ENCODE measurements around the gene ZMIZ1.
"Not testable (repeated sequence)": the region's sequence is repeated elsewhere in the genome, so short reads cannot be mapped to it uniquely, and the experiment has no call there.

ZMIZ1 gene

GRCh38 chr10:79332610-79333315, 264.0 kb downstream of the ZMIZ1 start:
- not testable (repeated sequence) for DNase-seq

GRCh38 chr10:79333513-79333912, 264.7 kb downstream of the ZMIZ1 start:
- DNase-seq = no peak

GRCh38 chr10:79334573-79334972, 265.8 kb downstream of the ZMIZ1 start:
- DNase-seq = no peak

DNA sequence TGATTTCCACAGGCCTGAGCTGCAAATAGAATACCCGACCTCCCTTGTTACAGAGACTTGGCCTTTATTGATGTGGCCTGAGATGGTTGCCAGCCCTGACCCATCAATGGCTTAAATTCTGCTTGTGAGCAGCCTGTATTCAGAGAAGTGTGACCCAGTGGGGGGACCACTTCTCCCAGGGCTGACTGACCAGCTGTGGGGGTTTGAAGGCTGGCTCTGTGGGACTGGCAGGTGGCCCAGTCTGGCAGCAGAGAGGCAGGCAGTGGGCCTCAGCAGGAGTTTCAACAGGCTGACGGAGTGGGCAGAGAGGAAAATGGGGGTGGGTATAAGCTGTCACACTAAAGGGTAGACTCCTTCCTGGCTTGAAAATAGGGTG, 266.3 kb downstream of the ZMIZ1 start:
- DNase-seq = no peak

DNA sequence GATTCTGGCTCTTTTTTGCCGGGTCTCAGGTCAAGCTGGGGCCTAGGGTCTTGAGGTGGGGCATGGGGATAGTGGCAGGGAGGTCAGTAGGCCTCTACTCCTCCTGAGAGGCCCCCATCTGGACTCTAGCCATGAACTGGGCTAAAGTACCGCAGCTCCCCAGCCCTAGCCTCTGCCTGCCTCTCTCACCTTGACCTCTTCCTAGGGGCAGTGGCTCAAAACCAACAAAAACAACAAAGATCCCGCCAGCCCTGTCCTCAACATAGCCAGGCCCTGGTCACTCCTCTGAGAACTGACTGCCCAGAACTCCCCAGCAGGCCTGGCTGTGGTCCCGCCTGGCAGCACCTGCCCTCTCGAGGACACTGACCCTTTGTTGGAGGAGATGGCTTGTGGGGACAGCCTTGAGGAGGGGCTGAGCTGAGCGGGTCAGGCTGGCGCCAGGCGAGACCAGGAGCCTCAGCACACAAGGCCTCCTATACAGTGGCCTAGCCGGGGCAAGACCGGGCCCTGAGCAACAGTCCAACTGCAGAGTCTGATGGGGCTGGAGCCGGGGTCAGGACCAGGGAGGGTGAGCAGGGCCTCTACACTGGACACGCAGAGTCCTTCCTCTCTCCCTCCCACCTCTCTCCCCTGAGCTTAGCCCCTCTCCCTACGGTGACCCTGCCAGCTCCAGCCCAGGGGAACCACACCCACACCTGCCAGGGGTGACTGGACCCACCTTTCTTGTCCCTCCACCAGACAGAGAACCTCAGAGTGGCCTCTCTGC, 266.9 kb downstream of the ZMIZ1 start:
- no peak for DNase-seq

DNA sequence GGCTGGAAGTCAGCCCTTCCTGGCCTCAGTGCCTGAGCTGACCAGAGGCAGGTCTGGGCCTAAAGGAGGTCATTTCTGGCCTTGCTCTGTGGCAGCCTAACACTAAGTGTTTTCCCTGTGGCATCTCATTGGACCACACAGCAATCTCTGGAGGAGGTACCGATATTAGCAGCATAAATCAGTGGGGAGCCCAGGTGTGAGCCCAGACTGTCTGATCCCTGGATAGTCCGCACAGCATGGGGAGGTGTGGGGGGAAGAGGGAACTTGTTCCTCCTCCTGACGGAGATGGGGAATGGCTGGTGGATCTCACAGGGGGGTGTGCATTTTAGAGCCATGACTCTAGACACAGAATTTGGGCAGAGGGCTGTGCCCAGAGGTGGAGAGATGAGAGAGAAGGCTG, 267.5 kb downstream of the ZMIZ1 start:
- DNase-seq = no peak

GRCh38 chr10:79336739-79337138, 268.0 kb downstream of the ZMIZ1 start:
- DNase-seq = no peak

DNA sequence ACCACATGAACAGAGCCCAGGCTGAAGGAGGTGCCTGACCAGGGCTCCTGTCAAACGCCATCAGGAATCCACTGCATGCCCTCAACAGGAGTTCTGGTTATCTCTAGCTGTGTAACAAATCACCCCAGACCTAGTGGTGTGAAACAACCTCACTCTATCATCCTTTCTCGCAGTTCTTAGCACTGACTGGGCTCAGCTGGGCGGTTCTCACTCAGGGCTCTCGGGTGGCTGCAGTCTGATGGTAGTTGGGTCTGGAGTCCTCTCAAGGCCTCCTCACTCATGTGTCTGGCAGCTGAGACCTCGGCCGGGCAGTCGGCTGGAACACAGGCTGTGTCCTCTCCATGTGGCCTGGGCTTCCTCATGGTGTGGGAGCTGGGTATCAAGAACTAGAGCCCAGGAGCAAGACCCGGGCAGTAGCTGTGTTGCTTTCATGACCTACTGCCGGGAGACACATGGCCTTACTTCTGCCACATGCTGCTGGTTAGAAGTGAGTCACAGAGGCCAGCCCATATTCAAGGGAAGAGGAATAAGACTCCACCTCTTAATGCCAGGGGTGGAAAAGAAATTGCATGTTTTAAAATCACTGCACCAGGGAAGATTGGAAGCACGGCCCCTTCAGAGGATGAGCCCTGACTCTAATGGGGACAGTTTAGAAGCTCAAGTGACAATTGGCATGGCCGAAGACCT, 269.2 kb downstream of the ZMIZ1 start:
- DNase-seq = not testable (repeated sequence)

DNA sequence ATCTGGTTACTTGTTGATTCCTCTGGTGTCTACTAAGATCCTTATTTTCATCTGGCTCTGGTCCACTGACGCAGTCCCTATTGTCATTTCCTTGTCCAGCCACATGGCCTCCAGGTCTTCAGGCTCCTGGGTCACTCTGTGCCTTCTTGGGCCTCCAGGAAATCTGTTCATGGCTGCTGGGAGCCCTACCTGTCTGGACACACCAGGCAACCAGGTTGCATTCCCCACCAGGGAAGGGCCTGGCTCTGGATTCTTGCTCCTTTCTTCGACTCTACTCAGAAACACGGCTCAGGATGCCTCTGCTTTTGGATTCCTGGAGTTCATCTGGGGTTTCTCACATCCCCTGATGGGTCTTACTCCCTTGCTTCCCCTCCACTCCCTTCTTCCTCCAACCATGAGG, 270.5 kb downstream of the ZMIZ1 start:
- DNase-seq = no peak

- DNase-seq = no peak
Measured at GRCh38 chr10:79340646-79341244, 272.0 kb downstream of the ZMIZ1 start.

DNA sequence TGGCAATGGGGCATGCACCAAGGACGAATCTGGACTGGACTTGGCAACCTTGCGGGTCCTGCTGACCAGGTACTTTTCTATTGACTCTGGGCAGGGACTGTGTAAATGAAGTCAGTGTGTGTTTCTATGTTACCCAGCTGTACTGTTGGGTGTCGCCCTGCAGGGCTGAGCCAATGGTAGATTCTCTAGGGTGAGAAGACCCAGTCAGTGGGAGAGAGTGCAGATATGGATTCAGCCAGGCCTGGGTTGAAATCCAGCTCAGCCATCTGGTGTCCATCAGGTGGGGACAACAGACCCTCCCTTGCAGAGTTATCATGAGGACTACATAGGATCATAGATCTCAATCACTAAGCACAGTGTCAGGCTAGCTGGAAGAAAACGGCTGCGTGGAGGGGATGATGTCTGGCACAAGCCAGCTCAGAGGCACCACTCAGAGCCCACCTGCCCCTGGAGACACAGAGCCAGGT, 273.6 kb downstream of the ZMIZ1 start:
- DNase-seq = peak in 1 of 2 experiments; percentile 6

GRCh38 chr10:79342811-79343561, 274.2 kb downstream of the ZMIZ1 start:
- DNase-seq = peak; percentile 15 to 16

GRCh38 chr10:79344502-79345195, 275.9 kb downstream of the ZMIZ1 start:
- peak in 1 of 2 experiments; percentile 11 for DNase-seq

DNA sequence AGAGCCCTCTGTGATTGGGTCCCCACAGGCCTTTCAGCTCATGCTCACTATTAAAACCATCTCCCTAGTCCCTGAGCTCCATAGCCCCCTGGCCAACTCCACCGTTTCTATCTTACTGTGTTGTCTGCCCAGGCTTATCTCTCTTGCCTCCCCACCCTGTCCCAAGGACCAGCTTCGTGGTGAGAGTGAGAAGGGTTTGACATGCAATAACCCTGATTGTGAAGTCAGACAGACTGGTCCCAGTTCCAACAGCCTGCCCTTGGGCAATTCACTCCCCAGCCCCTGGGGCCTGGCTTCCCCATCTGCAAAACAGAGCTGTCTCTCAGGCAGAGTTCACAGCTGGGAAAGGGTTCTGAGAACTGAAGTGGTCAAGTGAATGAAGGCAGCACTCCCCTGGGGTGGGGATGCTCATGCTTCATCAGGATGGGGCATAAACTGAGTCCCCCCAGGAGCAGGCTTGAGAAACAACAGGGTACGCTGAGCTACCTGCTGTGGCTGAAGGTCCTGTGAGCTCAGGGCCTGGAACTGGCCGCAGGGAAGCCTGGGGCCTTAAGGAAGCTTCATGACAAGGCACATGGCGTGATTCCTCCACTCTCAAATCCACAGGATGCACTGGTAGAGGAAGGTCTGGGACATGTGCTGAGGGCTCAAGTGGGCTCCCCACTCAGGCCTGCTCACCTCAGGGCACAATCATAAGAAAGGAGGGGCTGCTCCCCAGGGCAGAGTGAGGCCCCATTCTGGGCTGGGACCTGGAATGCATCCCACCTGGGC, 276.7 kb downstream of the ZMIZ1 start:
- peak; percentile 16 for DNase-seq

DNA sequence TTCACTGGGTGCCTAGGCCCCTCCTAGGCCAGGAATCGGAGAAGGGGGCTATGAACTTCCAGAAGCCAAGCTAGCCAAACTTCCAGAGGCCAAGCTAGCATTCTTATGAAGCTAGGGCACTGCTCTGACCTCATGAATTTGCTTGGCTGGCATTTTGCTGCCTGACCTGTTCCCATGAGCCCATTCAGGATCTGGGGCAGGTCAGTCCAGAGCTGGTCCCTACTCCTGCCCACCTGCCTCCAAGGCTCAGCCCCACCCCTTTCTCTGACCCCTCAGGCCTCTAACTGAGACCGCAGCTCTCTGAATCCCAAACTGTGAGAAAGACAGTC, 277.2 kb downstream of the ZMIZ1 start:
- peak; percentile 11 to 12 for DNase-seq

GRCh38 chr10:79346388-79347225, 277.8 kb downstream of the ZMIZ1 start:
- peak; percentile 26 to 27 for DNase-seq

GRCh38 chr10:79347226-79347893, 278.6 kb downstream of the ZMIZ1 start, which contains the start of gene PPIF:
Gene PPIF (plus strand): TSS chr10:79347469. CDS start chr10:79347549, 80 bp downstream.
- DNase-seq = peak; percentile 99

GRCh38 chr10:79347894-79348639, 279.3 kb downstream of the ZMIZ1 start:
- DNase-seq = peak; percentile 85 to 87

DNA sequence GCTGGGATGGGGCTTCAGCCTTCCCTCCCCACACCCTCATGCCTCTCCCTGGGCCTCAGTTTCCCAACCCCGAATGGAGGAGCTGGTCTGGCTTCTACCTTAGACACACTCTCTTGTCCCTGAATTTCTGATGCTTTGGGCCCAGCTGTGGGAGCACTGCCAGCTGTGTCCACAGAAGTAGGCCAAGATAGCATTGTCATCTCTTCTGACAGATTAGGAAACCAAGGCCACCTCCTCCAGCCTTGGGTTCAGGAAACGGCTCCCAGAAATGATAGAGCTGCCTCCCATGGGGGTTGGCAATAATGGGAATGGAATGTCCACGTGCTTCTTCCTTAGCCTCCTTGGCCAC, 279.8 kb downstream of the ZMIZ1 start:
- DNase-seq = no peak

Data from activated T-cell treated with anti-CD3 and anti-CD28 coated beads, Interleukin-2, amount 50 U/mL, for 48 hours (primary cell).